Upper lobe of right lung (tissue), 1 donor: ENCODE measurements around the gene DLX2. TPM values are rescaled to one million over a fixed set of nuclear protein-coding genes. Genes with fewer than 3 reads are reported as not detected.

Experiments used
- ATAC-seq: fragments of 200-7000 bp; cut with Tn5 transposase; one replicate; pipeline ENCODE4 v1.9.1; 2020; ENCODE audit warnings: mild to moderate bottlenecking, moderate library complexity
- DNase-seq: peaks from one replicate; pipeline ENCODE4 v3.0.0-alpha.2; 2020
- H3K27ac ChIP-seq: fragments of 200-600 bp; one replicate; pipeline ENCODE4 v1.8.0; 2022
- H3K27me3 ChIP-seq: fragments of 200-600 bp; one replicate; pipeline ENCODE4 v1.8.0; 2022; ENCODE audit warnings: mild to moderate bottlenecking
- H3K36me3 ChIP-seq: fragments of 200-600 bp; one replicate; pipeline ENCODE4 v1.8.0; 2022
- H3K4me1 ChIP-seq: fragments of 200-600 bp; one replicate; pipeline ENCODE4 v1.8.0; 2022
- H3K4me3 ChIP-seq: fragments of 200-600 bp; one replicate; pipeline ENCODE4 v1.8.0; 2022; ENCODE audit warnings: mild to moderate bottlenecking
- H3K9me3 ChIP-seq: fragments of 200-600 bp; one replicate; pipeline ENCODE4 v1.8.0; 2022
- intact Hi-C: fragments of 100-400 bp; cut with DNase I; formaldehyde crosslinking; loops from one replicate; pipeline ENCODE4 v1.11.0; 2022
- total RNA-seq: library from RNA; stranded (reverse); fragmentation: NEBNext Ultra II Directional; extraction: Animal tissue kit (Norgen Biotek cat#: 25700); gene quantifications from one replicate; pipeline ENCODE4 v1.2.1, GENCODE V29; 2021
- TF ChIP-seq, protein P1 (sequence below): fragments of 200-600 bp; IDR thresholded peaks from one replicate; pipeline ENCODE4 v1.8.0; 2022; ENCODE audit warnings: antibody characterized with exemption
- donor health status: DM: no; HTN: yes; CAD: no; lungs with severe emphysema.

The DLX2 gene
- total RNA-seq, 1 donor from 2014 or later = not detected

GRCh38 chr2:172109988-172110811, 7.5 kb upstream of the DLX2 start:
- H3K27ac ChIP-seq = no peak overlapping the region

DNA sequence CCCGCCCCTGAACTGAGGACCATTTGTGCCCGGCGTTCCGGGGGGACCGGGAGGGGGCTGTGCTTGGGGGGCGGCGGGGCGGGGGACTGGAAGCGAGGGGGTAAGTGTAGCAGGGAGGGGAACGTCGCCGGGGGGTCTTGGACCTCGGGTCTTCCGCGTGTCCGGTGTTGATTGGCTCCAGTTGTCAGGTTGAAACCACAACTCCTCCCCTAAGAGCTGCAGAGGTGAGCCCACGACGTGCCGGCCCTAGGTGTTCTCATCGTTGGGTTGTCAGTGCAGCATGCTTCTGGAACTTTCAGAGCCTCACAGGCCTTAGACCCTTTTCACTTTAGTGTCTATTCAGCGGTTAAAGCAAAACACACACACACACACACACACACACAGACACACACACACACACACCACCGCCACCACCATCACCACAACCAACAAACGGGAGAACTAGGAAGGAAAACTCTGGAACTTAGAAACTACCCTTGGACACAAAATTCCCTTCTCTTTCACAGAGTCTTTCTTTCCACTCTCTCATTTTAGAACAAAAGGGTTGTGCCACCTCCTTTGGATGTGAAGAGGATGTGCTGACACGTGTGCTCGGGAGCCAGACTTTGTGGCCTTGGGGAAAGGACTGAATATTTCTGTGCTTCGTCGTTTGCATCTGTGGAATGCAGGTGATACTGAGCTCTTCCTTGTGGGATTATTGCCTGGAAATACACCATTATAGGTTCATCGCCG, 6.7 kb upstream of the DLX2 start:
- H3K9me3 ChIP-seq = no peaks in the 10 kb centered on the region
- H3K27ac ChIP-seq = no peak overlapping the region
- DNase-seq (no peak), ATAC-seq (no peak)
- peaks cover 72% of the 10 kb centered on the region for H3K27me3 ChIP-seq
- H3K4me3 ChIP-seq = no peak overlapping the region
- intact Hi-C loops = no loop called here
- TF ChIP-seq, protein P1, sequence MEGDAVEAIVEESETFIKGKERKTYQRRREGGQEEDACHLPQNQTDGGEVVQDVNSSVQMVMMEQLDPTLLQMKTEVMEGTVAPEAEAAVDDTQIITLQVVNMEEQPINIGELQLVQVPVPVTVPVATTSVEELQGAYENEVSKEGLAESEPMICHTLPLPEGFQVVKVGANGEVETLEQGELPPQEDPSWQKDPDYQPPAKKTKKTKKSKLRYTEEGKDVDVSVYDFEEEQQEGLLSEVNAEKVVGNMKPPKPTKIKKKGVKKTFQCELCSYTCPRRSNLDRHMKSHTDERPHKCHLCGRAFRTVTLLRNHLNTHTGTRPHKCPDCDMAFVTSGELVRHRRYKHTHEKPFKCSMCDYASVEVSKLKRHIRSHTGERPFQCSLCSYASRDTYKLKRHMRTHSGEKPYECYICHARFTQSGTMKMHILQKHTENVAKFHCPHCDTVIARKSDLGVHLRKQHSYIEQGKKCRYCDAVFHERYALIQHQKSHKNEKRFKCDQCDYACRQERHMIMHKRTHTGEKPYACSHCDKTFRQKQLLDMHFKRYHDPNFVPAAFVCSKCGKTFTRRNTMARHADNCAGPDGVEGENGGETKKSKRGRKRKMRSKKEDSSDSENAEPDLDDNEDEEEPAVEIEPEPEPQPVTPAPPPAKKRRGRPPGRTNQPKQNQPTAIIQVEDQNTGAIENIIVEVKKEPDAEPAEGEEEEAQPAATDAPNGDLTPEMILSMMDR = no peak
- no peaks in the 10 kb centered on the region for H3K36me3 ChIP-seq
- peaks cover 10% of the 10 kb centered on the region for H3K4me1 ChIP-seq

More at GRCh38 chr2:172109988-172110811, 7.5 kb upstream of the DLX2 start:
- no peaks in the 10 kb centered on the region for H3K36me3 ChIP-seq
- no peak overlapping the region for H3K4me3 ChIP-seq
- H3K27me3 ChIP-seq = peaks cover 67% of the 10 kb centered on the region
- ATAC-seq (peak; percentile 31), DNase-seq (no peak)
- TF ChIP-seq, protein P1 = no peak
- H3K9me3 ChIP-seq = no peaks in the 10 kb centered on the region
- intact Hi-C loops = no loop called here
- peaks cover 10% of the 10 kb centered on the region for H3K4me1 ChIP-seq

- Histone ChIP-seq H3K27ac (no peak overlapping the region), H3K36me3 (no peaks in the 10 kb centered on the region), H3K9me3 (no peaks in the 10 kb centered on the region), H3K4me3 (no peak overlapping the region), H3K4me1 (peaks cover 12% of the 10 kb centered on the region), H3K27me3 (peaks cover 72% of the 10 kb centered on the region)
- DNase-seq (no peak), ATAC-seq (no peak)
- TF ChIP-seq, protein P1 = no peak
- intact Hi-C loops = no loop called here
Observed at GRCh38 chr2:172108587-172108930, 5.9 kb upstream of the DLX2 start.

DNA sequence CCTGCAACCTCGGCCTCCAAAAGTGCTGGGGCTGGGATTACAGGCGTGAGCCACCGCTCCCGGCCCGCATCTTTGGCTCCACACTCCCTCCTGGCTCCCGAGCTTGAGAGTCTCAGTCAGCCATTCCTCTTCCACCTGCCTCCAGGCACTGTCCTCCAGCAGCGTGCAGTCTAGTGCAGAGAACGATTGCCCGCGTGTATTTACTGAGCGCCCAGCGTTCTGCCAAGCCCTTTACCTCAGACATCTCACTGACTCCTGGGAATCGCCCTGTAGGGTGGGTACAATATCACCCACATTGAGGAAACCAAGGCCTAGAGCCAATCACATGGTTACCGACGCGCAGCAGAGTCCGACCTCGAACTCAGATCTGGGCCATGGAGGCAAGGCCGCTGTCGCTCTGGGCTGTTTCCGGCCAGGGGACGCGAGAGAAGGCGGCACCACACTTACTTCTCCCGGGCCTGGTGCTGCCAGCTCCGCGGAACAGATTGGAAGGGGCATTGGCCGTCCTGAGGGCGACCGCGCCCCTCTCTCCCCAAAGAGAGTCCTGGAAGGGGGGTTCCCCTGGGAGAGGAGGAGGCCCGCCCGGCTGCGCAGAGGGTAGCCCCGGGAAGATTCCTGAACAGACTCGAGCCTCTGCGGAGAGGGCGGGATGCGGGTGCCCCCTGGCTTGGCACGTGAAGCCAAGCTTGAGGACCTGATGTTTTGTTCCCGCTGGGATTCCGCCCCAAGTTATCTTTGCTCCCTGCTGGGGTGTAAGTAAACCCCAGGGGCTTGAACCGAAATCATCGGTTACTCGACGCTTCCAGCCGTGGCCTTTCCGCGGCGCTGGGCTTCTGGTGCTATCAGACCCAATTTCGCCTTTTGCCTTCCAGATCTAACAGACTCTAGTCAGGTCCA, 5.2 kb upstream of the DLX2 start:
- DNase-seq = no peak

More for the DNA sequence above, 5.2 kb upstream of the DLX2 start:
- no peak overlapping the region for H3K4me3 ChIP-seq
- peaks cover 18% of the 10 kb centered on the region for H3K4me1 ChIP-seq
- intact Hi-C loops = no loop called here
- peaks cover 74% of the 10 kb centered on the region for H3K27me3 ChIP-seq
- H3K36me3 ChIP-seq = no peaks in the 10 kb centered on the region
- H3K9me3 ChIP-seq = no peaks in the 10 kb centered on the region
- TF ChIP-seq, protein P1 = no peak
- no peak for ATAC-seq
- no peak overlapping the region for H3K27ac ChIP-seq
